ENCODE results near the gene ACSL4. TPM values are rescaled to one million over a fixed set of nuclear protein-coding genes. Genes with fewer than 3 reads are reported as not detected.

ACSL4 gene
- total and polyA plus RNA-seq, 12 donors = 12.7 to 69.4 (median 50.2) TPM

DNA sequence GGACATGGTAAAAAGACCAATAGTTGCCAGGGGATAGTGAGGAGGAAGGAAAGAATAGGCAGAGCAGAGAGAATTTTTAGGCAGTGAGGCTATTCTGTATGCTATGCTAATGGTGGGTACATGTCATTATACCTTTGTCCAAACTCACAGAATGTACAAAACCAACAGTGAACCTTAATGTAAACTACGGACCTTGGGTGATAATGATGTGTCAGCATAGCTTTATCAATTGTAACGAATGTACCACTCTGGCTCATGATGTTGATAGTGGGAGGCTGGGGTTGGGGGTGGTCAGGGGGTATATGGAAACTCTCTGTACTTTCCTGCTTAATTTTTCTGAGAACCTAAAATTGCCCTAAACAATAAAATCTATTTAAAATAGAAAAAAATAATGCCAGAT lies 37.7 kb upstream of the ACSL4 start:
- Histone ChIP-seq H3K9me3 (peaks cover 0 to 30% (median 0%) of the 10 kb centered on the region in 11 donors), H3K4me1 (no peaks in the 10 kb centered on the region), H3K27me3 (no peaks in the 10 kb centered on the region), H3K36me3 (no peaks in the 10 kb centered on the region), H3K4me3 (no peak overlapping the region), H3K27ac (no peak overlapping the region)
- ATAC-seq (no peak), DNase-seq (no peak)
- 65 to 74% methylated on average over 2 of the region's 2 CpGs for WGBS, 2 donors
- intact Hi-C loops (cut with DNase I) = loop anchor here in 1 of 10 donors (5.0 kb wide), 1 partner anchor 1193 kb away; no protein-coding TSS in a partner anchor
- TF ChIP-seq, protein P1, sequence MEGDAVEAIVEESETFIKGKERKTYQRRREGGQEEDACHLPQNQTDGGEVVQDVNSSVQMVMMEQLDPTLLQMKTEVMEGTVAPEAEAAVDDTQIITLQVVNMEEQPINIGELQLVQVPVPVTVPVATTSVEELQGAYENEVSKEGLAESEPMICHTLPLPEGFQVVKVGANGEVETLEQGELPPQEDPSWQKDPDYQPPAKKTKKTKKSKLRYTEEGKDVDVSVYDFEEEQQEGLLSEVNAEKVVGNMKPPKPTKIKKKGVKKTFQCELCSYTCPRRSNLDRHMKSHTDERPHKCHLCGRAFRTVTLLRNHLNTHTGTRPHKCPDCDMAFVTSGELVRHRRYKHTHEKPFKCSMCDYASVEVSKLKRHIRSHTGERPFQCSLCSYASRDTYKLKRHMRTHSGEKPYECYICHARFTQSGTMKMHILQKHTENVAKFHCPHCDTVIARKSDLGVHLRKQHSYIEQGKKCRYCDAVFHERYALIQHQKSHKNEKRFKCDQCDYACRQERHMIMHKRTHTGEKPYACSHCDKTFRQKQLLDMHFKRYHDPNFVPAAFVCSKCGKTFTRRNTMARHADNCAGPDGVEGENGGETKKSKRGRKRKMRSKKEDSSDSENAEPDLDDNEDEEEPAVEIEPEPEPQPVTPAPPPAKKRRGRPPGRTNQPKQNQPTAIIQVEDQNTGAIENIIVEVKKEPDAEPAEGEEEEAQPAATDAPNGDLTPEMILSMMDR (IDR thresholded peaks at IDR 0.05) = no peak

DNA sequence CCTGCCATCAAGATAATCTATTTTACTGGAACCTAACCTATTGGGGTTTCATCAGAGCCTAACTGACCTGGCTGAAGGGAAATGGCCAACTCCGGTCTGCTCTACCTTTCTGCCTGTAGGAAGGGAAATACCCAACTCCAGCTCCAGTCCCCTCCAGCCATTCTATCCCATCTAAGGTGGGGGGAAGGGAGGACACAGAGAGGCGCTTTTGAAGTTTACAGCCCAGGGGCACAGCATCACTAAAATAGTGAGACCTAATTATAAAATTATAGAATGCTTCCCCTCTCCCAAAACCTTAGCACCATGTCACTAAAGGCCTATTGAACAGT lies 27.8 kb upstream of the ACSL4 start:
- H3K4me1 ChIP-seq = no peaks in the 10 kb centered on the region
- WGBS, 2 donors = 83 to 90% methylated on average over 2 of the region's 2 CpGs

GRCh38 chrX:109760209-109760921 lies 27.3 kb upstream of the ACSL4 start:
- H3K27ac ChIP-seq = no peak overlapping the region
- ATAC-seq (no peak), DNase-seq (no peak)
- H3K4me1 ChIP-seq = no peaks in the 10 kb centered on the region
- H3K9me3 ChIP-seq = peaks cover 0 to 17% (median 1%) of the 10 kb centered on the region in 11 donors
- TF ChIP-seq, protein P1 (IDR thresholded peaks at IDR 0.05) = no peak
- H3K36me3 ChIP-seq = no peaks in the 10 kb centered on the region
- no peak overlapping the region for H3K4me3 ChIP-seq
- H3K27me3 ChIP-seq = peaks cover 0 to 55% (median 0%) of the 10 kb centered on the region in 7 donors
- intact Hi-C loops (cut with DNase I) = no loop called here
- 65 to 66% methylated on average over 5 of the region's 5 CpGs for WGBS, 2 donors

More for the DNA sequence above, 27.8 kb upstream of the ACSL4 start:
- no peaks in the 10 kb centered on the region for H3K36me3 ChIP-seq
- peaks cover 0 to 12% (median 0%) of the 10 kb centered on the region in 11 donors for H3K9me3 ChIP-seq
- intact Hi-C loops (cut with DNase I) = no loop called here
- TF ChIP-seq, protein P1 (IDR thresholded peaks at IDR 0.05) = no peak
- ATAC-seq (no peak), DNase-seq (no peak)
- H3K4me3 ChIP-seq = no peak overlapping the region
- peaks cover 0 to 55% (median 0%) of the 10 kb centered on the region in 7 donors for H3K27me3 ChIP-seq
- H3K27ac ChIP-seq = no peak overlapping the region

DNA sequence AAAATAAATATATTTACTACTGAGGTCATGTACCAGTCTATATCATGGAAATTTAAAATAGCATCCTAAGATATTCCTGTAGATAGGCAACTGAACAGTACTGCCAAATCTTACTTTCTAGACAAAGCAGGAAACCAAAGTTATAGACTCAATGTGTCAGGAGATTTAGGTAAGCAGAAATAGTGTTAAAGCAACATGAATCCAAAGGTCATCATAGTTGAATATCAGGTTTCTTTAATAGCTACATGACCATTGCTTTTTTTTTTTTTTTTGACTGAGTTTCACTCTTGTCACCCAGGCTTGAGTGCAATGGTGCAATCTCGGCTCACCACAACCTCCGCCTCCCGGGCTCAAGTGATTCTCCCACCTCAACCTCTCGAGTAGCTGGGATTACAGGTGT lies 20.2 kb upstream of the ACSL4 start:
- DNase-seq (no peak), ATAC-seq (no peak)
- Histone ChIP-seq H3K36me3 (no peaks in the 10 kb centered on the region), H3K27ac (no peak overlapping the region), H3K4me1 (no peaks in the 10 kb centered on the region), H3K9me3 (peaks cover 0 to 28% (median 3%) of the 10 kb centered on the region in 11 donors), H3K27me3 (peaks cover 0 to 23% (median 0%) of the 10 kb centered on the region in 7 donors), H3K4me3 (no peak overlapping the region)
- intact Hi-C loops (cut with DNase I) = no loop called here
- WGBS, 2 donors = 91 to 100% methylated on average over 4 of the region's 4 CpGs
- TF ChIP-seq, protein P1 (IDR thresholded peaks at IDR 0.05) = no peak

Data from heart right ventricle (tissue), 16 donors.